ENCODE data around the gene COQ2. TPM values are rescaled to one million over a fixed set of nuclear protein-coding genes. Genes with fewer than 3 reads are reported as not detected.

COQ2 gene
- total and polyA plus RNA-seq, 9 donors, result 8.4 to 18.1 (median 9.5) TPM

DNA sequence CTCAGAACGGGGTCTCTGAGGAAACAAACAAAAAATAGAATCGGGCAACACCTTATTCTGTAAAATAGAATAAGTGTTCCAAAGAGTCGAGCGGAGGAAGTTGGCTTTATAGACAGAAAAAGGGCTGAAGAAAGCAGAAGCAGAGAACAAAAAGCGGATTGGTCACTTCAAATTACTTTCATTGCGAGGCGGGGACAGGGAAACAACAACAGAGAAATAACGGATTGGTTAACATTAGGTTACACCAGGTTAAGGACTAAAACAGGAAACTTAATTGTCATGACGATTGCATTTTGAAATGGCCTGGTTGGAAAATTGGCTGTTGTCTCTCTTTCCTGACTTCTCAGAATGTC is 433 bp upstream of the COQ2 start:
- Histone ChIP-seq H3K27ac (peak overlapping the region; percentile 94 to 98), H3K4me1 (ENCODE audit: insufficient read depth) (no peaks in the 10 kb centered on the region), H3K36me3 (no peaks in the 10 kb centered on the region), H3K27me3 (no peaks in the 10 kb centered on the region), H3K4me3 (peak overlapping the region; percentile 52), H3K9me3 (no peaks in the 10 kb centered on the region)
- TF ChIP-seq, protein P1, sequence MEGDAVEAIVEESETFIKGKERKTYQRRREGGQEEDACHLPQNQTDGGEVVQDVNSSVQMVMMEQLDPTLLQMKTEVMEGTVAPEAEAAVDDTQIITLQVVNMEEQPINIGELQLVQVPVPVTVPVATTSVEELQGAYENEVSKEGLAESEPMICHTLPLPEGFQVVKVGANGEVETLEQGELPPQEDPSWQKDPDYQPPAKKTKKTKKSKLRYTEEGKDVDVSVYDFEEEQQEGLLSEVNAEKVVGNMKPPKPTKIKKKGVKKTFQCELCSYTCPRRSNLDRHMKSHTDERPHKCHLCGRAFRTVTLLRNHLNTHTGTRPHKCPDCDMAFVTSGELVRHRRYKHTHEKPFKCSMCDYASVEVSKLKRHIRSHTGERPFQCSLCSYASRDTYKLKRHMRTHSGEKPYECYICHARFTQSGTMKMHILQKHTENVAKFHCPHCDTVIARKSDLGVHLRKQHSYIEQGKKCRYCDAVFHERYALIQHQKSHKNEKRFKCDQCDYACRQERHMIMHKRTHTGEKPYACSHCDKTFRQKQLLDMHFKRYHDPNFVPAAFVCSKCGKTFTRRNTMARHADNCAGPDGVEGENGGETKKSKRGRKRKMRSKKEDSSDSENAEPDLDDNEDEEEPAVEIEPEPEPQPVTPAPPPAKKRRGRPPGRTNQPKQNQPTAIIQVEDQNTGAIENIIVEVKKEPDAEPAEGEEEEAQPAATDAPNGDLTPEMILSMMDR (IDR thresholded peaks at IDR 0.05), result no peak
- TF ChIP-seq POLR2A (IDR thresholded peaks at IDR 0.05), result no peak
- no peak for TF ChIP-seq EP300 (IDR thresholded peaks at IDR 0.05)
- WGBS, 3 donors, result 0 to 3% (median 1%) methylated on average over 9 of the region's 9 CpGs
- intact Hi-C loops (cut with DNase I), result loop anchor here in 3 of 4 donors (10.0 kb wide), 4 partner anchors 150 to 820 kb away; partner anchors contain the start of genes COPS4 (in 1 of the 3), HELQ (in 1 of the 3) and MRPS18C (in 1 of the 3)
- DNase-seq, result peak in 1 of 5 donors; percentile 30

DNA sequence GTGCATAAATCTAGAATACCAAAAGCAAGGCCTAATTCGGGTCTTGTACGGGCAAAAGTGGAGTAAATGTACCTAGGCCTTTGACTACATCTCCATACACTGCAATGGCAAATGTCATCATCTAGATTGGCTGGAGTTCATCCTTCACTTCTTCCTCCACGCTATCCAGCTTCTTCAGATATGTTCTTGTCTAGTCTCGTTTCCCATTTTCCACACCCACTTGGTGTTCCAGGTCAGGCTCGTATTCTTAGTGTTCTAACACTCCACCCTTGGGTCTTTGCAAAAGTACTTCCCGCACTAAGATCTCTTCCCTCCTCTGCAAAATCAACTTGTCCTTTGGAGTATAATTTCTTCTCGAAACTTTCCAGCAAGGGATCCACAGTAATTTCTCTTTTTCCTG is 1.4 kb downstream of the COQ2 start:
- intact Hi-C loops (cut with DNase I), result loop anchor here in 3 of 4 donors (5.0 to 10.0 kb wide), 5 partner anchors 152 to 818 kb away; partner anchors contain the start of genes COPS4 (in 1 of the 3), HELQ (in 1 of the 3) and MRPS18C (in 1 of the 3)
- WGBS, 3 donors, result 91 to 92% (median 91%) methylated on average over 7 of the region's 7 CpGs

DNA sequence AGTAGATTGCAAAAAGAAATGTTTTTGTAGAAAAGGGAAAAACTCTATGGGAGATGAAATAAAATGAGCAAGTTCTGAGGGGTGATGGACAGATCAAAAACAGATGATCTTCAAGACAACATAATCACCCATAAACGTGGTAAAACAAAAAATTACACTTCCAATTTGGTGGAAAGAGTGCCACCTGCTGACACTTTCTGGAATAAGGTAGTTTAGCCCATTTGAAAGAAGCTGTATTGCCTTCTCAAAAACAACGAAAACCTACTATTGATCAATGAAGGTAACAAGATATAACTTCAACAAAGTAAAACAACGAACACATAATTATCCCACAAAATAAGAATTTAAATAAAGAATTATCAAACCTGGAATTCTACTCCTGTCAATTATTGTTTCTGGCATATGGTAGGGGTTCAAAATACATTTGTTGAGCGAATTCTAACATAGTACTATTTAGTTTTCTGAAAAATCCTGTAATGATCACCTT is 2.5 kb downstream of the COQ2 start:
- H3K27me3 ChIP-seq, result no peaks in the 10 kb centered on the region
- no peaks in the 10 kb centered on the region for H3K4me1 ChIP-seq (ENCODE audit: insufficient read depth)
- H3K27ac ChIP-seq, result no peak overlapping the region
- no peaks in the 10 kb centered on the region for H3K36me3 ChIP-seq
- peak in 2 of 5 donors; percentile 24 to 46 for DNase-seq
- H3K4me3 ChIP-seq, result no peak overlapping the region
- TF ChIP-seq POLR2A (IDR thresholded peaks at IDR 0.05), result no peak
- TF ChIP-seq EP300 (IDR thresholded peaks at IDR 0.05), result no peak
- TF ChIP-seq, protein P1 (IDR thresholded peaks at IDR 0.05), result peak; percentile 46 to 54 (median 53)
- intact Hi-C loops (cut with DNase I), result loop anchor here in 3 of 4 donors (5.0 to 10.0 kb wide), 5 partner anchors 153 to 817 kb away; partner anchors contain the start of genes COPS4 (in 1 of the 3), HELQ (in 1 of the 3) and MRPS18C (in 1 of the 3)
- WGBS, 3 donors, result 33 to 36% (median 33%) methylated on average over 4 of the region's 4 CpGs
- no peaks in the 10 kb centered on the region for H3K9me3 ChIP-seq

More for the DNA sequence above, 1.4 kb downstream of the COQ2 start:
- Histone ChIP-seq H3K4me3 (no peak overlapping the region), H3K9me3 (no peaks in the 10 kb centered on the region), H3K27ac (no peak overlapping the region), H3K27me3 (no peaks in the 10 kb centered on the region), H3K36me3 (no peaks in the 10 kb centered on the region), H3K4me1 (ENCODE audit: insufficient read depth) (no peaks in the 10 kb centered on the region)
- DNase-seq, result no peak
- TF ChIP-seq, protein P1 (IDR thresholded peaks at IDR 0.05), result no peak
- TF ChIP-seq EP300 (IDR thresholded peaks at IDR 0.05) (no peak), POLR2A (IDR thresholded peaks at IDR 0.05) (no peak)

DNA sequence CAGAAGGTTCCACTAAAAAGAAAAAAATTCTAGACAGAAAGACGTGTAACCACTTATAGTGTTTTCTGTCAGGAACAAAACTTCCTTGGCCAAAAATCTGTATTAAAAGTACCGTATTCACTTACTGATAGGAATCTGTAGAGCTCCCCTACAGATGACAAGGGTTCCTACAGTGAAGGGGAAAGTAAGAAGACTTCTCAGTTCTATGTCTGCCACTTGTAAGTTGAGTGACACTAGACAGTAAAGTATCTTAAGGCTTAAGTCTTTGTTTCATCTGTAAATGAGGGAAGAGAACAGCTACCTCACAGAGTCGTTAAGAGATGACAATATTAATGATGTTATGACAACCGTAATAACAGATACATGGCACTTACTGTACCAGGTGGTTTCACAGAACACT is 3.3 kb downstream of the COQ2 start:
- Histone ChIP-seq H3K4me1 (ENCODE audit: insufficient read depth) (no peaks in the 10 kb centered on the region), H3K27me3 (no peaks in the 10 kb centered on the region), H3K36me3 (no peaks in the 10 kb centered on the region), H3K9me3 (no peaks in the 10 kb centered on the region), H3K27ac (no peak overlapping the region), H3K4me3 (no peak overlapping the region)
- intact Hi-C loops (cut with DNase I), result loop anchor here in 3 of 4 donors (5.0 to 10.0 kb wide), 5 partner anchors 153 to 817 kb away; partner anchors contain the start of genes COPS4 (in 1 of the 3), HELQ (in 1 of the 3) and MRPS18C (in 1 of the 3)
- DNase-seq, result no peak
- WGBS, 3 donors, result 67 to 72% (median 70%) methylated on average over 4 of the region's 4 CpGs
- TF ChIP-seq EP300 (IDR thresholded peaks at IDR 0.05) (no peak), POLR2A (IDR thresholded peaks at IDR 0.05) (no peak)
- TF ChIP-seq, protein P1 (IDR thresholded peaks at IDR 0.05), result no peak

Measured in ovary (tissue), 9 donors.